Measurements from ENCODE around the gene EFHC1. TPM values are rescaled to one million over a fixed set of nuclear protein-coding genes. Genes with fewer than 3 reads are reported as not detected.

The EFHC1 gene
- total RNA-seq, 1 experiment from 2014 or later: 13.2 TPM

DNA sequence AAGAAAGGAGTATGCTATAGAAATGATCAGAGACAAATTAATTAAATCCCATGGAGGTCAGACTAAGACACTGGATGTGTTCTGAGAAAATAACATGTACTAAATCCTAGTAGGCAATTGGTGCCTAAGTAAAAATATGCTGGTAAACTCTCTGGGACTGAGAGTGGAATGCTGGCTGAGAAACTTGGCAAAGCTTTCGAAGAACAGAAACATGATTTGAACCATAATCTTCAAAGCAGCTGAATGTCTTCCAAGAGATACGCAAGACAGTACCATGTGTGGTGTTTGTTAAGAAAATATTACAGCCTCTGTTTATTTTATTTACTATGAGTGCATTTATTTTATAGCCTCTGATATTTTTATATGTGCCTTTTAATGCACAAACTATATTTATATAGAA lies 55.2 kb downstream of the EFHC1 start:
- 0 out of 7 replicates have a peak overlapping the region, but pooled peaks of 1 of the 3 experiments have one; percentile 1 for H3K27ac Mint-ChIP-seq
- Histone ChIP-seq H3K4me1 (ENCODE audit: insufficient read depth, low read length) (no peaks in the 10 kb centered on the region; the same call in 1 of the 2 replicates), H3K79me1 (ENCODE audit: insufficient read depth, low read depth, low read length, poor library complexity, severe bottlenecking) (no peaks in the 10 kb centered on the region), H3K27me3 (ENCODE audit: insufficient read depth, low read length) (no peaks in the 10 kb centered on the region; the same call in 1 of the 2 replicates), H3K9ac (ENCODE audit: extremely low read depth, insufficient read length, low read length) (no peak overlapping the region), H2BK15ac (ENCODE audit: low read depth, low read length) (no peak overlapping the region), H3K14ac (ENCODE audit: insufficient read depth, low read length) (no peak overlapping the region), H3K23ac (ENCODE audit: insufficient read length, low read depth, low read length) (no peak overlapping the region), H3K56ac (ENCODE audit: insufficient read length, low read depth, low read length) (no peak overlapping the region), H3K27ac (ENCODE audit: insufficient read length, low read depth, low read length) (no peak overlapping the region), H2BK5ac (ENCODE audit: insufficient read length, low read length) (no peak overlapping the region), H3K4ac (ENCODE audit: low read depth, low read length) (no peak overlapping the region), H3T11ph (ENCODE audit: low read length) (no peak overlapping the region), H2AK5ac (ENCODE audit: insufficient read length, low read length) (no peak overlapping the region), H4K91ac (ENCODE audit: insufficient read length, low read depth, low read length) (no peak overlapping the region), H3K23me2 (ENCODE audit: insufficient read length, low read depth, low read length, poor library complexity, severe bottlenecking) (no peaks in the 10 kb centered on the region), H2AFZ (ENCODE audit: low read length) (no peak overlapping the region), H3K9me3 (ENCODE audit: control insufficient read depth, low read depth, low read length) (no peaks in the 10 kb centered on the region), H4K5ac (ENCODE audit: insufficient read length, low read depth, low read length) (no peak overlapping the region), H3K18ac (ENCODE audit: insufficient read length, low read depth, low read length) (no peak overlapping the region), H2BK12ac (ENCODE audit: insufficient read length, low read depth, low read length) (no peak overlapping the region), H3K79me2 (ENCODE audit: insufficient read depth, low read length) (no peaks in the 10 kb centered on the region), H4K20me1 (ENCODE audit: control insufficient read depth, insufficient read depth, insufficient read length) (no peaks in the 10 kb centered on the region), H4K8ac (replicated peaks; ENCODE audit: insufficient read length, low read depth, low read length) (no peak overlapping the region), H2BK20ac (ENCODE audit: low read depth, low read length, poor library complexity, severe bottlenecking) (no peak overlapping the region), H3K4me2 (ENCODE audit: insufficient read depth, insufficient read length, low read length) (no peak overlapping the region), H2BK120ac (ENCODE audit: low read depth, low read length, poor library complexity, severe bottlenecking) (no peak overlapping the region)
- WGBS (ENCODE audit: extremely low coverage, insufficient read length, low lambda C conversion rate): no CpG with 5 or more reads among the region's 2 CpGs
- no peaks in the 10 kb centered on the region for H3K36me3 Mint-ChIP-seq (ENCODE audit: insufficient read depth in 1 of 3, low read depth in 3 of 3)
- DNase-seq: no peak
- TF ChIP-seq, protein P1, sequence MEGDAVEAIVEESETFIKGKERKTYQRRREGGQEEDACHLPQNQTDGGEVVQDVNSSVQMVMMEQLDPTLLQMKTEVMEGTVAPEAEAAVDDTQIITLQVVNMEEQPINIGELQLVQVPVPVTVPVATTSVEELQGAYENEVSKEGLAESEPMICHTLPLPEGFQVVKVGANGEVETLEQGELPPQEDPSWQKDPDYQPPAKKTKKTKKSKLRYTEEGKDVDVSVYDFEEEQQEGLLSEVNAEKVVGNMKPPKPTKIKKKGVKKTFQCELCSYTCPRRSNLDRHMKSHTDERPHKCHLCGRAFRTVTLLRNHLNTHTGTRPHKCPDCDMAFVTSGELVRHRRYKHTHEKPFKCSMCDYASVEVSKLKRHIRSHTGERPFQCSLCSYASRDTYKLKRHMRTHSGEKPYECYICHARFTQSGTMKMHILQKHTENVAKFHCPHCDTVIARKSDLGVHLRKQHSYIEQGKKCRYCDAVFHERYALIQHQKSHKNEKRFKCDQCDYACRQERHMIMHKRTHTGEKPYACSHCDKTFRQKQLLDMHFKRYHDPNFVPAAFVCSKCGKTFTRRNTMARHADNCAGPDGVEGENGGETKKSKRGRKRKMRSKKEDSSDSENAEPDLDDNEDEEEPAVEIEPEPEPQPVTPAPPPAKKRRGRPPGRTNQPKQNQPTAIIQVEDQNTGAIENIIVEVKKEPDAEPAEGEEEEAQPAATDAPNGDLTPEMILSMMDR (conservative IDR thresholded peaks at IDR 0.05): no peak
- no peak overlapping the region for H3K4me3 Mint-ChIP-seq
- H3K27me3 Mint-ChIP-seq (ENCODE audit: low read depth): no peaks in the 10 kb centered on the region
- H3K9me3 Mint-ChIP-seq: no peaks in the 10 kb centered on the region
- H3K4me1 Mint-ChIP-seq: peaks cover 0 to 5% of the 10 kb centered on the region in 2 experiments; a peak in 1 of 4 replicates

All from H9 (cell line).